C4-2B (cell line): Measurements from ENCODE around the gene UBL4B.
"Not testable (repeated sequence)": the region's sequence is repeated elsewhere in the genome, so short reads cannot be mapped to it uniquely, and the experiment has no call there.

Experiments used
- H3K27ac ChIP-seq: fragments of 450-650 bp; 2 replicates; pipeline ENCODE4 v1.5.1; 2017
- CTCF ChIP-seq: fragments of 450-650 bp; conservative IDR thresholded peaks from 2 replicates; pipeline ENCODE4 v1.5.1; 2017; ENCODE audit warnings: mild to moderate bottlenecking
- ZFX ChIP-seq: fragments of 450-650 bp; IDR thresholded peaks from 2 replicates; pipeline ENCODE4 v1.6.1; 2017

Gene UBL4B

GRCh38 chr1:110068646-110069403 is 43.4 kb upstream of the UBL4B start:
- no peak for TF ChIP-seq CTCF
- no peak for TF ChIP-seq ZFX

GRCh38 chr1:110069404-110070281 is 42.6 kb upstream of the UBL4B start:
- no peak overlapping the region for H3K27ac ChIP-seq
- TF ChIP-seq CTCF (no peak), ZFX (no peak)

More at GRCh38 chr1:110068646-110069403, 43.4 kb upstream of the UBL4B start:
- no peak overlapping the region for H3K27ac ChIP-seq

DNA sequence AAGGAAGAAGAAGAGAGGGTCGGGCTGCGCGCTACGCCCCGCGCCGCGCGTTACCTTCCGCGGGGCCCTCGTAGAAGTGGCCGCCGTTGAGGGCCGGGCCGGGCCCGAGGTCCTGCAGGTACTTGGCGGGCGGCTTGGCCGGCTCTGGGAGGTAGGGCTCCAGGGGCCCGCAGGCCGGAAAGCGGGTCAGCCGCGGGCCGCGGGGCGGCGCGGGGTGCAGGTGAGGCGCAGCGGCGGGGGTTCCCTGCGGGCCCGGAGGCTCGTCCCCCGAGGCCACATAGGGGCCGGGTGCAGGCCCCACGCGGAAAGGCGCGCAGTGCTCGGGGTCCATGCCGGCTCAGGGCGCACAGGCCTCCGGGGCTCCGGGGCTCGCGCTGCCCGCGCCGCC is 42.0 kb upstream of the UBL4B start:
- H3K27ac ChIP-seq = no peak overlapping the region
- no peak for TF ChIP-seq ZFX
- TF ChIP-seq CTCF = no peak

- no peak within 1 kb of the TSS for H3K27ac ChIP-seq
- no peak for TF ChIP-seq CTCF
Observed at GRCh38 chr1:110070671-110071242, 41.5 kb upstream of the UBL4B start, which contains the start of gene ALX3. Gene ALX3 (minus strand): TSS chr1:110070672. CDS start chr1:110070612, 60 bp downstream.

- H3K27ac ChIP-seq = no peak overlapping the region
- TF ChIP-seq CTCF (no peak), ZFX (no peak)
Observed at GRCh38 chr1:110074166-110074565, 38.1 kb upstream of the UBL4B start.

DNA sequence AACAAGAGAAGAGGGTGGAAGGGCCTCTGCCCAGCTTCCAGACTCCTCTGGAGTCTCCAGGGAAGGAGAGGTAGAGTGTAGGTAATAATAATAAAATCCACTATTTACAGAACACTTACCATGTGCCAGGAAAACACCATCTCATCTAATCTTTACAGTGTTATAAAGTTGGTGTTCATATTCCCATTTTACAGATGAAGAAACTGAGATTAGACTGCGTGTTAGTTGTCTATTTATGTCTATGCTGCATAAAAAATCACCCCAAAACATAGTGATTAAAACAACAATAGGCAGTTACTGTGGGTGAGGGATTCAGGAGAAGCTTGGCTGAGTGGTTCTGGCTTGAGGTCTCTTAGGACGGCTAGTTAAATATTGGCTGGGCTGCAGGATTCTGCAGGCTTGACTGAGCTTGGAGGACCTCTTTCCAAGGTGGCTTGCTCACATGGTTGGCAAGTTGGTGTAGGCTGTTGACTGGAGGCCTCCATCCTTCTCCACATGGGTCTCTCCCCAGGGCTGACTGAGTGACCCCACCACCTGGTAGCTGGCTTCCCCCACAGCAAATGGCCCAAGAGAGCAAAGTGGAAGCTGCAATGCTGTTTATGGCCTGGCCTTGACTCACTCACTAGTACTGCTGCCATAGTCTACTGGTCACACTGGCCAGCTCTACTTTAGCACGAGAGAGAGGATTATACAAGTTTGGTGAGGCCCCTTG is 35.3 kb upstream of the UBL4B start:
- no peak for TF ChIP-seq CTCF
- TF ChIP-seq ZFX = no peak
- H3K27ac ChIP-seq = no peak overlapping the region

DNA sequence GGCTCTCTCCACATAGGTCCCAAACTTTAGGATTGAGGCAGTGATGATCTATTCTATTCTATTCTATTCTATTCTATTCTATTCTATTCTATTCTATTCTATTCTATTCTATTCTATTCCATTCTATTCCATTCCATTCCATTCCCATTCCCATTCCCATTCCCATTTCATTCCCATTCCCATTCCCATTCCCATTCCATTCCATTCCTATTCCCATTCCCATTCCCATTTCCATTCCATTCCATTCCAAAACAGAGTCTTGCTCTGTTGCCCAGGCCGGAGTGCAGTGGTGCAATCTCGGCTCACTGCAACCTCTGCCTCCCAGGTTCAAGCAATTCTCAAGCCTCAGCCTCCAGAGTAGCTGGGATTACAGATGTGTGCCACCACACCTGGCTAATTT is 32.2 kb upstream of the UBL4B start:
- H3K27ac ChIP-seq = not testable (repeated sequence)
